ENCODE measurements around the gene MBOAT1. TPM values are rescaled to one million over a fixed set of nuclear protein-coding genes. Genes with fewer than 3 reads are reported as not detected.

Gene MBOAT1
- total RNA-seq, 1 donor from 2014 or later = 3.1 TPM

GRCh38 chr6:20098267-20098876, 113.9 kb downstream of the MBOAT1 start:
- DNase-seq = no peak

DNA sequence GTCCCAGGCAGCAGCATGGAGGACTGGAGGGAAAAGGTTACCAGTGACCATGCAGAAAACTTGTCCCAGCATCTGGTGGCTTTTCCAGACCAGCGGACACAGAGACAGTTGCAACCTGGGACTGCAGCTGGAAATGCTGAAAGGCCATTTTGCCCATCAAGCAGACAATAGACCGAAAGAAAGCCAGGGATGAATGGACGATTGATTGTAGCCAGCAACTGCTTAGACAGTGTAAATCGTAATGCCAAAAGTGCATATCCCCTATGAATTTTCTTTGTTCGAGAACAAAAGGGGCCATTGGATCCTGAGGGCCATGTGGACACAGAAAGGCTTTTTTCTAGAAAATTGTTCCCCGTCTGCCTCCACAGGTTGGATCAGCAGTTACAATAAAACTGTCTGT, 115.7 kb downstream of the MBOAT1 start:
- peak; percentile 64 for DNase-seq

GRCh38 chr6:20095436-20095835, 116.8 kb downstream of the MBOAT1 start:
- no peak for DNase-seq

DNA sequence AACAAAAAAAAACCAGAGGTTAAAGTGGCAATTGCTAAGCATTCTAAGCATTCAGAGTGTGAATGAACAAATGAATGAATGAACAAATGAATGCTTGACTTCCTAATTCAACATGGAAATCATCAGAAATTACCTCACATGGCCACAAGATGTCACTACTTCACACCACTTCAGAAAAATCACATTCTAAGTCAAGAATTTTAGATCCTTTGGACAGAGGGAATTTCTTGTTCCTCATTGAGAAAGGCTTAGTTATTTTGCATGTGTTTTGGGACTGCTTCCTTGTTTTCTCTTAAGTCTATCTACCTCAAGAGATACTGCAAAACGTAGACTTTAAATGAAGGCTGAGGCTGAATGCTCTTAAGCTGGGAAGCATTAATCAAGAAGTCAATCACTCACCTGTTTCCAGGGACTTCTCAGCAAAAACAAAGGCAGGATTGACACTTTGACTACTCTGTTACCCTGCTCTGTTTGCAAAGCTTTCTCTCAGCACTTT, 120.2 kb downstream of the MBOAT1 start:
- no peak for DNase-seq

DNA sequence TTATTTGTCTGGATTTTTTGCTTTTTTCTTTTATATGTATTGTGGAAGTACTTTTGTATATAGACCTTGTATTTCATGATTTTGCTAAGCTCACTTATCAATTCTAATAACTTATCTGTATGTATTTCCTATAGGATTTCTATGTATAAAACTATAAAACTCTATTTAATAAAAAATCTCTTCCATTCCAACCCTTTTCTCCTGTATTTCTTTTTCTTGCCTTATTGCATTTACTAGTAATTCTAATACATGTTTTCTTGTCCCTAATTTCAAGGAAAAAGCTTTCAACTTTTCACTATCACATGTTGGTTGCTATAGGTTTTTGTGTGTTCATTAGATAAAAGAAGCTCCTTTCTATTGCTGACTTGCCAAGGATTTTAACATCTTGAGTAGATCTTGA, 125.3 kb downstream of the MBOAT1 start:
- no peak for DNase-seq

GRCh38 chr6:20085817-20086216, 126.5 kb downstream of the MBOAT1 start:
- DNase-seq = no peak

- no peak for DNase-seq
These were observed 127.9 kb downstream of the MBOAT1 start for GRCh38 chr6:20084411-20084810.

GRCh38 chr6:20071998-20072397, 140.3 kb downstream of the MBOAT1 start:
- no peak for DNase-seq

DNA sequence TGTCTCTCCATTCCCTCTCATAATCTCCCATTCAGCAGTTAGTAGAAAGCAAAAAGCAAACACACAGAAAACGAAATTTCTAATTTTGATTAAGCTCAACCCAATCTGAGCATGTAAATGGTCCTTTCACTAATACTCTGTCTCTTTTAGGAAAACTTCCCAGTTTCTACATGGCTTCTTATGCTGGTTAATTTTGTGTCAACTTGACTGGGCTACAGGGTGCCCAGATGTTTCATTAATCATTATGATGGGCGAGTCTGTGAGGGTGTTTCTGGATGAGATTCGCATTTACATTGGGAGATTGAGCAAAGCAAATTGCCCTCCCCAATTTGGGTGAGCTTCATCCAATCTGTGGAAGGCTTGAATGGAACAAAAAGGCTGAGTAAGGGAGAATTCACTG, 142.2 kb downstream of the MBOAT1 start:
- DNase-seq = no peak

GRCh38 chr6:20069021-20069522, 143.2 kb downstream of the MBOAT1 start:
- DNase-seq = no peak

GRCh38 chr6:20068421-20068988, 143.8 kb downstream of the MBOAT1 start:
- no peak for DNase-seq

DNA sequence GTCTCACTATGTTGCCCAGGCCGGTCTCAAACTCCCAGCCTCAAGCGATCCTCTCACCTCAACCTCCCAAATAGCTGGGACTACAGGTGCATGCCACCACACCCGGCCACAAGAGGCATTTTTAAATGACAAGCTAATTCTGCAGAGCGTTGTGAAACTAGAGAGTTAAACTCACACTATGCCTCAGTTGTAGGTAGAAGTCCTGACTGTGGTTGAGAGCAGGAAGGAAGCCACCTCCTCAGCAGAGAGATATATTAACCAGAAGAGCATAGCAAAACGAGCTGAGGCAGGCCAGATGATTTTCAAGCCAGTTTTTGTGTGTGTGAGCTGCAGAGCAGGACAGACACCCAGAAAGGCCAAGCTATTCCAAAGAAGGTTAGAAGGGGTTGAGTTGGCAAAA, 150.3 kb downstream of the MBOAT1 start:
- DNase-seq = no peak

DNA sequence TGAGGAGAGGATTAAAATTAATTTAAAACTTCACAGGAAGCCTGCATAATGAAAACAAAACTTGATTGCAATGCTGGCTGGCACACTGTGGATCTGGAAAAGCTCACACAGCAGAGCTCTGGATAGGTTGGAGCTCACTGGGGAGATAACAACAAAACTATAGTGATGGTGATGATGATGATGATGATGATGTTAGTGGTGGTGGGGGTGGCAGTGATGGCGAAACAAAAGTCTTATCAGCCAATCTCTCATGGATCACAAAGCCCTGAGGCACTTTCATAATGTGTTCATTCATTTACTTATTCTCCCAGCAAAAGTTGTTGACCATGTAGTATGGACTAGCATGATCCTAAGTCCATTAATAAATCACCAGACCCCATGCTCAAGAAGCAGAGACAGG, 152.0 kb downstream of the MBOAT1 start:
- DNase-seq = no peak

GRCh38 chr6:20058912-20059311, 153.4 kb downstream of the MBOAT1 start:
- no peak for DNase-seq

GRCh38 chr6:20058121-20058905, 154.0 kb downstream of the MBOAT1 start:
- no peak for DNase-seq

GRCh38 chr6:20056350-20056992, 155.8 kb downstream of the MBOAT1 start:
- no peak for DNase-seq

DNA sequence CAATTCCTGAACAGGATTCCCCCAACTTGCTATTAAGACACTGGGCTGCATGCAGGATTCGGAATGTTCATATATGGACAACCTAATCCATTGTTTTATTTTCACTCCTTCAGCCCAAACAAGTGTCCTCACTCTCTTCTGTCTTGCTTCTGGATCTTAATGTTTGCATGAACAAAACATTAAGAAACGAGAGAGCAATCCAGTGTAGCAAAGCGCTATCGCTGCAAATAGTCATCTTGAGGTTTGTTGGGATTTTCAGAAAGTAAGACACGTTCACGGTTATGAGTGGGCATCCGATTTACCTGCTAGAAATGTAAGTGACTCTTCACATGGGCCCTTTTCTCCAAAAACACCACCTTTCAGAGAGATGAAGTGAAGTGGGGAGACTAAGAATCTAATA, 156.4 kb downstream of the MBOAT1 start:
- no peak for DNase-seq

Other genes starting within 250 kb of the MBOAT1 start
- 3.6 TPM for gene E2F3, start 189.4 kb upstream of the MBOAT1 start, total RNA-seq

Data from occipital lobe (tissue), 2 donors.